ENCODE measurements around the gene CA6.
"Not testable (repeated sequence)": the region's sequence is repeated elsewhere in the genome, so short reads cannot be mapped to it uniquely, and the experiment has no call there.

The CA6 gene

DNA sequence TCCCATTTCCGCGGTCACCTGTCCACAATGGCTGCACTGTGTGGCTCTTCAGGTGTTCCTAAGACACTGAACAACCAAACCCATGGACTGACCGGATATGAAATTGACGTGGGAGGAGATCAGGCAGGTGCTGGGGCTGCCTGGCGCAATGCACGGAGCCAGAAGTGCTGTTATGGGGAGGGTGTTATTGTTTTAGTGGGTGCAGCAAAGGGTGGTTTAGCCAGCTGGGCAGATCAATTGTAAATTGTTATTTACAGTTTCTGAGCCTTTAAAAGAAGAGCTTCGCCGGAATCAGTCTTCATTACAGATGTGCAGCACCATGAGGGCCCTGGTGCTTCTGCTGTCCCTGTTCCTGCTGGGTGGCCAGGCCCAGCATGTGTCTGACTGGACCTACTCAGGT, at the start of gene CA6:
Gene CA6 (plus strand): TSS at position 301 of the 400 bp plus-strand sequence. CDS start 19 bp downstream, at position 320.
- TF ChIP-seq, protein P1, sequence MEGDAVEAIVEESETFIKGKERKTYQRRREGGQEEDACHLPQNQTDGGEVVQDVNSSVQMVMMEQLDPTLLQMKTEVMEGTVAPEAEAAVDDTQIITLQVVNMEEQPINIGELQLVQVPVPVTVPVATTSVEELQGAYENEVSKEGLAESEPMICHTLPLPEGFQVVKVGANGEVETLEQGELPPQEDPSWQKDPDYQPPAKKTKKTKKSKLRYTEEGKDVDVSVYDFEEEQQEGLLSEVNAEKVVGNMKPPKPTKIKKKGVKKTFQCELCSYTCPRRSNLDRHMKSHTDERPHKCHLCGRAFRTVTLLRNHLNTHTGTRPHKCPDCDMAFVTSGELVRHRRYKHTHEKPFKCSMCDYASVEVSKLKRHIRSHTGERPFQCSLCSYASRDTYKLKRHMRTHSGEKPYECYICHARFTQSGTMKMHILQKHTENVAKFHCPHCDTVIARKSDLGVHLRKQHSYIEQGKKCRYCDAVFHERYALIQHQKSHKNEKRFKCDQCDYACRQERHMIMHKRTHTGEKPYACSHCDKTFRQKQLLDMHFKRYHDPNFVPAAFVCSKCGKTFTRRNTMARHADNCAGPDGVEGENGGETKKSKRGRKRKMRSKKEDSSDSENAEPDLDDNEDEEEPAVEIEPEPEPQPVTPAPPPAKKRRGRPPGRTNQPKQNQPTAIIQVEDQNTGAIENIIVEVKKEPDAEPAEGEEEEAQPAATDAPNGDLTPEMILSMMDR (IDR thresholded peaks at IDR 0.05; ENCODE audit: low read depth, low read length): no peak
- no peak for DNase-seq (ENCODE audit: low read depth in 2 of 2)
- H3K4me3 ChIP-seq (replicated peaks in 1 of 2; ENCODE audit: low read depth in 2 of 2, low read length in 2 of 2): no peak within 1 kb of the TSS

DNA sequence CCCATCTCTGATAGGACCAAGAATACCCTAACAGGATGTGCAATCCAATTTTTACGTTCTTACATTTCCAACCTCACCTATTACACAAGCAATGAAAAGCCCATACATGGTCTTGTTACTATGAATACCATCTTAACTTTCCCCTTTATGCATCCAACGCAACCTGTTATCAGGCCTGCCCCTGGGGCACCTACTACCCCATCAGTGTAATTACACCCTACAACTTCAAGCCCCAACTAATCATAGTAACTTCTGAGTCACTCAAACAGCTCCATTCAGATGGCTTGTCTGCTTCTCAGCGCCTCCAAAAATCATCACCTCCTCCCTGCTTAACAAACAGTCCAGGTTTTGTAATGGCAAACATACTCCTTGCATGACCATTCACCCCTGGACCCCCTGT, 48.9 kb upstream of the CA6 start:
- DNase-seq (ENCODE audit: low read depth in 2 of 2): not testable (repeated sequence)

DNA sequence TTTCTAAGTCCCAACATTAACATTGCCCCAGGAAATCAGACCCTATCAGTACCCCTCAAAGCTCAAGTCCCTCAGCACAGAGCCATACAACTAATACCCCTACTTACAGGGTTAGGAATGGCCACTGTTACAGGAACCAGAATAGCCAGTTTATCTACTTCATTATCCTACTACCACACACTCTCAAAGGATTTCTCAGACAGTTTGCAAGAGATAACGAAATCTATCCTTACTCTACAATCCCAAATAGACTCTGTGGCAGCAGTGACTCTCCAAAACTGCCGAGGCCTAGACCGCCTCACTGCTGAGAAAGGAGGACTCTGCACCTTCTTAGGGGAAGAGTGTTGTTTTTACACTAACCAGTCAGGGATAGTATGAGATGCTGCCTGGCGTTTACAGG, 48.2 kb upstream of the CA6 start:
- not testable (repeated sequence) for H3K4me3 ChIP-seq (replicated peaks in 1 of 2; ENCODE audit: low read depth in 2 of 2, low read length in 2 of 2); DNase-seq (ENCODE audit: low read depth in 2 of 2)

More for the DNA sequence above, 48.9 kb upstream of the CA6 start:
- H3K4me3 ChIP-seq (replicated peaks in 1 of 2; ENCODE audit: low read depth in 2 of 2, low read length in 2 of 2): not testable (repeated sequence)

DNA sequence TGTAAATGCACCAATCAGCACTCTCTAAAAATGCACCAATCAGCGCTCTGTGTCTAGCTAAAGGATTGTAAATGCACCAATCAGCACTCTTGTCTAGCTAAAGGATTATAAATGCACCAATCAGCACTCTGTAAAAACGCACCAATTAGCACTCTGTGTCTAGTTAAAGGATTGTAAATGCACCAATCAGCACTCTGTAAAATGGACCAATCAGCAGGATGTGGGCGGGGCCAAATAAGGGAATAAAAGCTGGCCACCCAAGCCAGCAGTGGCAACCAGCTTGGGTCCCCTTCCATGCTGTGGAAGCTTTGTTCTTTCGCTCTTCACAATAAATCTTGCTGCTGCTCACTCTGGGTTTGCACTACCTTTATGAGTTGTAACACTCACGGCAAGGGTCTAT, 47.2 kb upstream of the CA6 start:
- H3K4me3 ChIP-seq (replicated peaks in 1 of 2; ENCODE audit: low read depth in 2 of 2, low read length in 2 of 2); DNase-seq (ENCODE audit: low read depth in 2 of 2): not testable (repeated sequence)

DNA sequence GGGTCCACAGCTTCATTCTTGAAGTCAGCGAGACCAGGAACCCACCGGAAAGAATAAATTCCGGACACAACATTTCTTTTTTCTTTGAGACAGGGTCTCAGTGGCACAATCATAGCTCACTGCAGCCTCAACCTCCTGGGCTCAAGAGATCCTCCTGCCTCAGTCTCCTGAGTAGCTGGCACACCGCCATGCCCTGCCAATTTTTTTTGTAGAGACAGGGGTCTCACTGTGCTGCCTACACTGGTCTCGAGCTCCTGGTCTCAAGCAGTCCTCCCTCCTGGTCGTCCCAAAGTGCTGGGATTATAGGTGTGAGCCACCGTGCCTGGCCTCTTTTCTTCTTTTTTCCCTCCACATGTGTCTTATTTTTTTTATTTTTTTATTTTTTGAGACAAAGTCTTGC, 46.6 kb upstream of the CA6 start:
- TF ChIP-seq, protein P1 (IDR thresholded peaks at IDR 0.05; ENCODE audit: low read depth, low read length): no peak
- DNase-seq (ENCODE audit: low read depth in 2 of 2): no peak
- H3K4me3 ChIP-seq (replicated peaks in 1 of 2; ENCODE audit: low read depth in 2 of 2, low read length in 2 of 2): no peak overlapping the region

DNA sequence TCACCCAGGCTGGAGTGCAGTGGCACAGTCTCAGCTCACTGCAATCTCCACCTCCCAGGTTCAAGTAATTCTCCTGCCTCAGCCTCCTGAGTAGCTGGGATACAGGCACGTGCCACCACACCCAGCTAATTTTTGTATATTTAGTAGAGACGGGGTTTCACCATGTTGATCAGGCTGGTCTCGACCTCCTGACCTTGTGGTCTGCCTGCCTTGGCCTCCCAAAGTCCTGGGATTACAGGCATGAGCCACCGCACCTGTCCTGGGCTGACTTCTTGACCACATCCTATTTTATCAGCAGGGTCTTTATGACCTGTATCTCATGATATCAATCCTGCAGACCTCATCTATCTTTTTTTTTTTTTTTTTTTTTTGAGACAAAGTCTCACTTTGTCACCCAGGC, 45.0 kb upstream of the CA6 start:
- H3K4me3 ChIP-seq (replicated peaks in 1 of 2; ENCODE audit: low read depth in 2 of 2, low read length in 2 of 2); DNase-seq (ENCODE audit: low read depth in 2 of 2): not testable (repeated sequence)

DNA sequence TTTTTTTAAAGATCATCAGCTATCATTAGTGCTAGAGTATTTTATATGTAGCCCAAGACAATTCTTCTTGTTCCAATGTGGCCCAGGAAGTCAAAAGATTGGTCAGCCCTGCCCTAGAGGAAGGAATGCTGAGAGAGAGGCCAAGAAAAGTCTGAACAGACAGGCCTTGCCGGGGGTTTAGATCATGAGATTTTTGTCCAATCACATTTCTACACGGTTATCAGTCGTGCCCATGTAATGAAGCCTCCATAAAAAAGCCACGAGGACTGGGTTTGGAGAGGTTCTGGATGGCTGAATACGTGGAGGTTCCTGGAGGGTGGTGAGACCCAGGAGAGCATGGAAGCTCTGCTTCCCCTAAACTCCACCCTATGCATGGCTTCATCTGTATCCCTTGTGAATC, 42.9 kb upstream of the CA6 start:
- DNase-seq (ENCODE audit: low read depth in 2 of 2): peak; percentile 57 to 65
- TF ChIP-seq, protein P1 (IDR thresholded peaks at IDR 0.05; ENCODE audit: low read depth, low read length): peak; percentile 35
- no peak overlapping the region for H3K4me3 ChIP-seq (replicated peaks in 1 of 2; ENCODE audit: low read depth in 2 of 2, low read length in 2 of 2)

DNA sequence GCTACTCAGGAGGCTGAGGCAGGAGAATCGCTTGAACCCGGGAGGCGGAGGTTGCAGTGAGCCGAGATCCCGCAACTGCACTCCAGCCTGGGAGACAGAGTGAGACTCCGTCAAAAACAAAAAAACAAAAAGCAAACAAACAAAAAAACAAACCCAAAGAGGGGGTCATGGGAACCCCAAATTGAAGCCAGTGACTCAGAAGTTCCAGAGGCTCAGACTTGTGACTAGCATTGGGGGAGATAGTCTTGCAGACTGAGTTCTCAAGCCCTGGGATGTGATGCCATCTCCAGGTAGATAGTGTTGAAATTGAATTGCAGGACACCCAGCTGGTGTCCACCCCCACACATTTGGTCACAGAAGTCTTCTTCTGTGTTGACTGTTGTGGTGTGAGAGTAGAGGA, 42.3 kb upstream of the CA6 start:
- TF ChIP-seq, protein P1 (IDR thresholded peaks at IDR 0.05; ENCODE audit: low read depth, low read length): no peak
- no peak overlapping the region for H3K4me3 ChIP-seq (replicated peaks in 1 of 2; ENCODE audit: low read depth in 2 of 2, low read length in 2 of 2)
- DNase-seq (ENCODE audit: low read depth in 2 of 2): peak; percentile 38 to 72

DNA sequence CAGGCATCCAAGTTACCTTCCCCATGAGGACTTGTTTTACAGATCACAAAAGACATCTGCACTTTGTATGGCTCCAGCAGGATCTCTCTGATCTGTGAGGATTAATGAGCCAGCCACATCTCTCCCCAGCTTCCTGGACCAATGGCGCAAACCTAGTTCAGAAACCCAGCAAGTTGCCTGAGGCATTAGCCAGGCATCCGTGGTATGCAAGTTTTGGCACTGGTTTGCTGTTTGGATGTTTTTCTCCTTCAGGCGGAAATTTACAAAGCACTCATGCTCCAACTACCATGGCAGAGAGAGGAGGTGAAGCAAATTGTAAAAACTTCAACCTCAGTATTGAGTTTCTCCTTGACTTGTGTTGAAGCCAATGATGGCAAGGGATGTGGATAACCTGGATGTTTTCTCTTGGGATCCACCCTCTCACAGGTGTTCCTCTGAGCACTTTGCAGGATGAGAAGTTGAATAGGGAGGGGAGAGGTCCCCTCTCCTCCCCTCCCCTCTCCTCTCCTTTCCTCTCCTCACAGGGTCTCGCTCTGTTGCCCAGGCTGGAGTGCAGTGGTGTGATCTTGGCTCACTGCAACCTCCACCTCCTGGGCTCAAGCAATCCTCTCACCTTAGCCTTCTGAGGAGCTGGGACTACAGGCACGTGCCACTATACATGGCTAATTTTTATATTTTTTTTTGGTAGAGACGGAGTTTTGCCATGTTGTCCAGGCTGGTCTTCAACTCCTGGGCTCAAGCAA, 41.6 kb upstream of the CA6 start:
- H3K4me3 ChIP-seq (replicated peaks in 1 of 2; ENCODE audit: low read depth in 2 of 2, low read length in 2 of 2): no peak overlapping the region
- peak; percentile 96 to 98 for DNase-seq (ENCODE audit: low read depth in 2 of 2)
- TF ChIP-seq, protein P1 (IDR thresholded peaks at IDR 0.05; ENCODE audit: low read depth, low read length): no peak
